SU-DHL-6 (cell line): ENCODE measurements around the gene MAST2.

Experiments used
- CTCF ChIP-seq: fragments of 200-600 bp; sonication (generic); IDR thresholded peaks from one replicate; pipeline ENCODE4 v1.5.1; 2017; ENCODE audit warnings: antibody characterized with exemption, mild to moderate bottlenecking, low read length, moderate library complexity; ENCODE audit not compliant: insufficient read depth, poor library complexity, severe bottlenecking
- EZH2phosphoT487 ChIP-seq: fragments of 200-600 bp; sonication (generic), shearing (Covaris generic); conservative IDR thresholded peaks from 2 replicates; pipeline ENCODE4 v1.6.1; 2018; ENCODE audit warnings: mild to moderate bottlenecking, antibody characterized with exemption, low read length, moderate library complexity, mixed read lengths

- no peak for TF ChIP-seq CTCF
- no peak for TF ChIP-seq EZH2phosphoT487
Observed at GRCh38 chr1:45854724-45855123, 51.3 kb downstream of the MAST2 start.
